Activated T-helper 2 cell treated with anti-CD3 and anti-CD28 coated beads, Interferon-gamma antibody, Interleukin-2, Interleukin-4, amounts not matched to agents 10 μg/mL and 5 μg/mL and 100 μg/mL, durations not matched to agents 14 hours and 24 hours and 36 hours (primary cell): ENCODE measurements around the gene SRP14. TPM values are rescaled to one million over a fixed set of nuclear protein-coding genes. Genes with fewer than 3 reads are reported as not detected.
"Not testable (repeated sequence)": the region's sequence is repeated elsewhere in the genome, so short reads cannot be mapped to it uniquely, and the experiment has no call there.

Source experiments
- DNase-seq: peaks from one replicate; pipeline ENCODE4 v3.0.0; 2021; ENCODE audit warnings: low spot score
- H3K27ac Mint-ChIP-seq: one replicate; pipeline ENCODE4 v1.8.0; 2021; ENCODE audit warnings: mixed read lengths
- H3K27me3 Mint-ChIP-seq: one replicate; pipeline ENCODE4 v1.8.0; 2021; ENCODE audit warnings: low read depth, mixed read lengths
- H3K36me3 Mint-ChIP-seq: one replicate; pipeline ENCODE4 v1.8.0; 2021; ENCODE audit warnings: low read depth, mixed read lengths
- H3K4me1 Mint-ChIP-seq: one replicate; pipeline ENCODE4 v1.8.0; 2021; ENCODE audit warnings: low read depth, mixed read lengths
- H3K4me3 Mint-ChIP-seq: one replicate; pipeline ENCODE4 v1.8.0; 2021; ENCODE audit warnings: low read depth, mild to moderate bottlenecking, moderate library complexity, mixed read lengths
- H3K9me3 Mint-ChIP-seq: one replicate; pipeline ENCODE4 v1.8.0; 2021; ENCODE audit warnings: mixed read lengths
- intact Hi-C: fragments of 100-400 bp; cut with micrococcal nuclease; formaldehyde crosslinking; loops from one replicate; pipeline ENCODE4 v1.15.1; 2023
- total RNA-seq: library from RNA; stranded (reverse); gene quantifications from 2 replicates; pipeline ENCODE4 v1.2.3, GENCODE V29; 2022

The SRP14 gene
- total RNA-seq, 1 donor from 2014 or later: 167 TPM

DNA sequence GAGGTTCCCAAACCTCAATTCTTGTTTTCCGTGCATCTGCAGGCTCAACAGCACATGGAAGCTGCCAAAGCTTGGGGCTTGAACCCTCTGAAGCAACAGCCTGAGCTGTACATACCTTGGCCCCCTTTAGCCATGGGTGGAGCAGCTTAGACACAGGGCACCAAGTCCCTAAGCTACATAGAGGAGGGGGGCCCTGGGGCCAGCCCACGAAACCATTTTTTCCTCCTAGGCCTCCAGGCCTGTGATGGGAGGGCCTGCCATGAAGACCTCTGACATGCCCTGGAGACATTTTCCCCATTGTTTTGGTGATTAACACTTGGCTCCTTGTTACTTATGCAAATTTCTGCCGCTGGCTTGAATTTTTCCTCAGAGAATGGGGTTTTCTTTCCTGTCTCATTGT, 24.6 kb downstream of the SRP14 start:
- no peak for DNase-seq
- H3K27me3 Mint-ChIP-seq: no peaks in the 10 kb centered on the region
- peaks cover 79% of the 10 kb centered on the region for H3K36me3 Mint-ChIP-seq
- no peak overlapping the region for H3K4me3 Mint-ChIP-seq
- no peak overlapping the region for H3K27ac Mint-ChIP-seq
- no peaks in the 10 kb centered on the region for H3K4me1 Mint-ChIP-seq
- intact Hi-C loops: no loop called here
- H3K9me3 Mint-ChIP-seq: peaks cover 23% of the 10 kb centered on the region

DNA sequence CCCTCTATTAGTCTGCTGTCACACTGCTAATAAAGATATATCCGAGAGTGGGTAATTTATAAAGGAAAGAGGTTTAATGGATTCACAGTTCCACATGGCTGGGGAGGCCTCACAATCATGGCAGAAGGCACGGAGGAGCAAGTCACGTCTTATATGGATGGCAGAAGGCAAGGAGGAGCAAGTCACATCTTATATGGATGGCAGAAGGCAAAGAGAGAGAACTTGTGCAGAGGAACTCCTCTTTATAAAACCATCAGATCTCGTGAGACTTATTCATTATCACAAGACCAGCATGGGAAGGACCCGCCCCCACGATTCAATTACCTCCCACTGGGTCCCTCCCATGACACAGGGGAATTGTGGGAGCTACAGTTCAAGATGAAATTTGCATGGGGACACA, 25.6 kb downstream of the SRP14 start:
- Mint-ChIP-seq H3K9me3 (peaks cover 23% of the 10 kb centered on the region), H3K36me3 (peaks cover 77% of the 10 kb centered on the region)
- H3K27ac Mint-ChIP-seq, H3K4me1 Mint-ChIP-seq, DNase-seq, H3K27me3 Mint-ChIP-seq, H3K4me3 Mint-ChIP-seq, intact Hi-C loops: not testable (repeated sequence)

DNA sequence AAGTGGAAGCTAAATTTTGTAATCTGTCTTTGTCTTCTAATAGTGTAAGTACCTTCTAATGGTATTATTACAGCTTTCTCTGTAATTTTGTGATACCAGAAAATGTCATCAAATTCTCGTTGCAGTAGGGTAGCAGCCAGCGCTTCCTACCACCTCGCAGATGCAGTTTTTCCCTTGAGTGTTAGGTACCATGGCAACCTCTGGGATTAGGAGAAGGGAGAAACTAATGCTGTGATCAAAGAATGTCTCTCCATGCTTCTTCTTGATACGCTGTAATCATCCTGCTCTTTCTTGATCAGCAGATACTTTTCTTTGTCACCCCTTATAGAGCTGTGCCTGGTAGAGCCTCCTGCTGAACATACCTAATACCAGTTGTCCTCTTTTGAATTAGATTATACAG, 27.7 kb downstream of the SRP14 start:
- DNase-seq: no peak
- Mint-ChIP-seq H3K9me3 (peaks cover 23% of the 10 kb centered on the region), H3K36me3 (peaks cover 66% of the 10 kb centered on the region), H3K27me3 (no peaks in the 10 kb centered on the region), H3K4me3 (no peak overlapping the region), H3K27ac (no peak overlapping the region), H3K4me1 (no peaks in the 10 kb centered on the region)
- intact Hi-C loops: no loop called here

DNA sequence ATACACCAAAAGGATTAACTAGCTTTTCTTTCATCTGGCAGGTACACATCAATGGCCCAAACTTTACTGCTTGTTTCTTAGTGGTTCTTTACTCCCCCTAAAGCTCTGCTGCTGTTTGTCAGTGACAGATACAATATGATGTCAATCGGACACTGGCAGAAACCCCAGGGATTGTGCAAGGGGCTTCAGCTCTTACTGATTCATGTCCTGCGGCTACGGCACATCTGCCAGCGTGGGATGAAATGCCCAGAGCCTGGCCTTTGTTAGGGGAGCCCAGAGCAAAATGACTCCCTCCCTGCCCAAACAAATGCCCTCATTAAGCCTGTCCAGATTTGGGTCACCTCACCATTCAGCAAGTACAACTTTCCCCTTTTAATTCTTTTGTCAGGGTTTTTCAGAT, 28.3 kb downstream of the SRP14 start:
- no peaks in the 10 kb centered on the region for H3K4me1 Mint-ChIP-seq
- intact Hi-C loops: no loop called here
- no peaks in the 10 kb centered on the region for H3K27me3 Mint-ChIP-seq
- no peak overlapping the region for H3K4me3 Mint-ChIP-seq
- H3K27ac Mint-ChIP-seq: no peak overlapping the region
- DNase-seq: no peak
- peaks cover 63% of the 10 kb centered on the region for H3K36me3 Mint-ChIP-seq
- H3K9me3 Mint-ChIP-seq: peaks cover 23% of the 10 kb centered on the region

DNA sequence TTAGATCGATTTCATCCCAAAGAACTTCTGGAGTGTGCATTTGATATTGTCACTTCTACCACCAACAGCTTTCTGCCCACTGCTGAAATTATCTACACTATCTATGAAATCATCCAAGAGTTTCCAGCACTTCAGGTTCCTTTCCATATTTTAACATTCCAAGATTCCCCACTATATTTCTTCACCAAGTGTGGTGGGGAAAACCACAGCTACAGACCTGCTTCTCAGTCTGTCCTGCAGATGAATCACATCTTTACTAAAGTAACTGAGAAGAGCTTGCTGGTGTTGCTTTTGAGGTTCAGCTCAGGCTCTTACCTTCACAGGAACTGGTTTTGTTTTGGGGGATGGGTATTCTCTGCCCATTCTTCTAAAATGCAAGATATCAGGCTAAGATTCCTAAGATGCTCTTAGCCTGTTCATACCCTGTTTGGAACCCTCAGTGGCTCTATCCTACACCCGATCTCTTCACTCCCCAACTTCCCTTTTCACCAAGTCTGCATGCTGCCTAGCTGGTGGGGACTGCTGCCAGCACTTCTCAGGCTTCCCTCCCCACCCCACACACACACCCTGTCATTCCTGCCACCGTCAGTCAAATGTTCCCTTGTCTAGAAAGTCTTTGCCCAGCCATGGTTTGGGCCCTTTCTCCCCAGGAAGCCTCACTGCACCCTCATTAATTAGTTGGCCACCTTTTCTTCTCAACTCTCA, 30.8 kb downstream of the SRP14 start:
- H3K27me3 Mint-ChIP-seq: no peaks in the 10 kb centered on the region
- H3K9me3 Mint-ChIP-seq: peaks cover under 1% of the 10 kb centered on the region
- peaks cover 49% of the 10 kb centered on the region for H3K36me3 Mint-ChIP-seq
- intact Hi-C loops: no loop called here
- no peaks in the 10 kb centered on the region for H3K4me1 Mint-ChIP-seq
- no peak for DNase-seq
- H3K27ac Mint-ChIP-seq: no peak overlapping the region
- H3K4me3 Mint-ChIP-seq: no peak overlapping the region

GRCh38 chr15:40006646-40007045, 32.3 kb downstream of the SRP14 start:
- no peaks in the 10 kb centered on the region for H3K9me3 Mint-ChIP-seq
- intact Hi-C loops: no loop called here
- H3K27me3 Mint-ChIP-seq: no peaks in the 10 kb centered on the region
- no peak overlapping the region for H3K27ac Mint-ChIP-seq
- H3K36me3 Mint-ChIP-seq: peaks cover 37% of the 10 kb centered on the region
- no peaks in the 10 kb centered on the region for H3K4me1 Mint-ChIP-seq
- H3K4me3 Mint-ChIP-seq: no peak overlapping the region
- no peak for DNase-seq

GRCh38 chr15:40006003-40006402, 33.0 kb downstream of the SRP14 start:
- Mint-ChIP-seq H3K4me3 (no peak overlapping the region), H3K27me3 (no peaks in the 10 kb centered on the region), H3K9me3 (no peaks in the 10 kb centered on the region), H3K4me1 (no peaks in the 10 kb centered on the region), H3K27ac (no peak overlapping the region), H3K36me3 (peaks cover 35% of the 10 kb centered on the region)
- no peak for DNase-seq
- intact Hi-C loops: no loop called here

- no peak overlapping the region for H3K27ac Mint-ChIP-seq
- H3K4me3 Mint-ChIP-seq: no peak overlapping the region
- H3K27me3 Mint-ChIP-seq: no peaks in the 10 kb centered on the region
- intact Hi-C loops: no loop called here
- H3K4me1 Mint-ChIP-seq: no peaks in the 10 kb centered on the region
- no peaks in the 10 kb centered on the region for H3K9me3 Mint-ChIP-seq
- H3K36me3 Mint-ChIP-seq: peaks cover 21% of the 10 kb centered on the region
- no peak for DNase-seq
Observed at GRCh38 chr15:40003116-40003916, 35.7 kb downstream of the SRP14 start.

DNA sequence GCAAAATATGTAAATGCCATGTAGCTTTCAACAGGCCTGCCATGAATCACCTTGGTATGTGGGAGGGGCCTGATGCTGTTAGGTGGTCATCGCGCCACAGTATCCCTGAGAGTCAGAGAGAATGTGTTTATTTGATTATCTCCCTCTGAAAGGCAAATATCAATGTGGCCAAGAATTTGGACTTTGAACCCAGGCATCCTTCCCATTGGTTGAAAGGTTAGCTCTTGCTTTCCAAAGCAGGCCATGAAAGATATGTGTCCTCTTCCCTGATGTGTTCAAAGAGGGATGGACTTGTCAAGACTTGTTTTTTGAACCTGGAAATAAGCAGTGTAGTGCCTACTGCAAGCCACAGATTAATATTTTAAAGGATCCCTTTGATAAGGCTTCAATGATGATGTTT, 36.7 kb downstream of the SRP14 start:
- Mint-ChIP-seq H3K27ac (no peak overlapping the region), H3K4me1 (no peaks in the 10 kb centered on the region), H3K9me3 (no peaks in the 10 kb centered on the region), H3K4me3 (no peak overlapping the region), H3K36me3 (peaks cover 29% of the 10 kb centered on the region), H3K27me3 (no peaks in the 10 kb centered on the region)
- intact Hi-C loops: no loop called here
- DNase-seq: no peak

DNA sequence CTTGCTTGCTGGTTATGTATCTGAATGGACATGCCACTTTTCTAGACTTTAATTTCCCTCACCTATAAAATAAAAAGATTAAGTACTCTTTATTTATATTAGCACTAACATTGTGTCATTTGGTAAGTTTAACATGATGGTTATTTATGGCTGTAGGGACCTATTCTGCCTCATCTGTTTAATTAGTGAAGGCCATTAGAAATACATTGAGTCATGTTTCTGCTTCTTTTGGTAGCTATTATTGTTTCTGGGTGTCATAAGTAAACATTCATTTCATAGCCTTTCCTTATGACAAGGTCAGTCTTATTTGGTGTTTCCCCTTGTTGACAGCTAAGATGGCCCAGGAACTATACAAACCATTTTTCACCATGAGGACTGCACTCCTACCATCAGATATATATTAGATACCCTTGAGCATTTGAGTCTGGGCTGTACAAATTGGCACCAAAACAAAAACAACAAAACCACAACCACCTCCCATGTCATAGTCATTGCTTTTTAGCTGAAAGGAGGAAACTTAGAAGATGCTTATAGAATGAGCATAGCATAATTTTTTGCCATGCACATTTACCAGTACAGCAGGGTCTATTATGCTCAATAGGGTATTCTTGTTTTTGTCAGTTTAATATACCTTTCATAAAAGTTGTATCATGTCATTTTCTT, 39.3 kb downstream of the SRP14 start:
- no peaks in the 10 kb centered on the region for H3K4me1 Mint-ChIP-seq
- H3K4me3 Mint-ChIP-seq: no peak overlapping the region
- no peak for DNase-seq
- intact Hi-C loops: no loop called here
- peaks cover 33% of the 10 kb centered on the region for H3K36me3 Mint-ChIP-seq
- H3K27ac Mint-ChIP-seq: no peak overlapping the region
- H3K9me3 Mint-ChIP-seq: no peaks in the 10 kb centered on the region
- no peaks in the 10 kb centered on the region for H3K27me3 Mint-ChIP-seq

DNA sequence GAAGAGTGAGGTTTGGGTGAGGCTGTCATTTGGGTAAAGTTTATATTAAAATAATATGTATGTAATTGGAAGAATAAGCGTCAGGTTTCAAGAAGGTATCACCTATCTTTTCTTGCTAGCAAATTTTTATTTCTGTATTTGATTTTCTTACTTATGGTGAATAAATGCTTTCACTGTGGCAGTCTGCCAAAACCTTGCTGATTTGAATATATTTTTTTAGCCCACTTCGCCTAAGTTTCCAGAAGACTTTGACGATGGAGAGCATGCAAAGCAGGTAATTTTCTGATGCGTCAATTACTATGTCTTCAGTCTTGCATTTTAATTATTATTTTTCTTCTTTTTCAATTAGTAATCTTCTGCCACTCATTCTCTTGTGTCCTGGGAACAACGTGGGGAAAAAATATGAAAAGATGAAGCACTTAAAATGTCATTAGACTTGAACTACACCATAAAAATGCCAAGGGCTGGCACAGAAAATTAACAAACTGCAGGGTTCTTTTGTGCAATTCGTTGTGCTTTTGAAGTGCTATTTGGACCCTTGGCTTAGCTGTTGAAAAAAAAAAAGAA, 40.4 kb downstream of the SRP14 start:
- Mint-ChIP-seq H3K36me3 (peaks cover 35% of the 10 kb centered on the region), H3K4me3 (no peak overlapping the region), H3K4me1 (no peaks in the 10 kb centered on the region), H3K27ac (no peak overlapping the region), H3K27me3 (no peaks in the 10 kb centered on the region), H3K9me3 (no peaks in the 10 kb centered on the region)
- intact Hi-C loops: no loop called here
- DNase-seq: no peak

DNA sequence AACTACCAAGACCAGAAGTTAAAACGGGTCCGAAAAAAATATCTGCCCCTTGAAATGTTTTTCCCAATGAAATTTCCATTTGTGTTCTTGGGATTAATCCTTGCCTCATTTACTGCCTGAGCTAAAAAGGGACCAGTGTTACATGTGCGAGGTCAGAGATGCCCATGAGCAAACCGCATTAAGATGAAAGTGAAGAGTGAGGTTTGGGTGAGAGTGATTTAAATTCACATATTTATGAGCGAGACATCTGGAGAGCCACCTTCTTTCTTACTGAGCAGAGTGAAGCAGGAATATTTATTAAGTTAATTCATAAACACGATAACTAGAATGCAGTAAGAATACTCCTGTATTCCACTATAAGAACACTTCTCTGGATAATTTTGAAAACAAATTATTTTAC, 41.3 kb downstream of the SRP14 start:
- no peak overlapping the region for H3K27ac Mint-ChIP-seq
- intact Hi-C loops: no loop called here

GRCh38 chr15:39997031-39997430, 42.0 kb downstream of the SRP14 start:
- Mint-ChIP-seq H3K36me3 (peaks cover 40% of the 10 kb centered on the region), H3K4me1 (no peaks in the 10 kb centered on the region), H3K9me3 (no peaks in the 10 kb centered on the region), H3K27ac (no peak overlapping the region), H3K4me3 (no peak overlapping the region), H3K27me3 (no peaks in the 10 kb centered on the region)
- DNase-seq: no peak
- intact Hi-C loops: no loop called here

More for the DNA sequence above, 41.3 kb downstream of the SRP14 start:
- DNase-seq: no peak
- no peak overlapping the region for H3K4me3 Mint-ChIP-seq
- H3K4me1 Mint-ChIP-seq: no peaks in the 10 kb centered on the region
- no peaks in the 10 kb centered on the region for H3K9me3 Mint-ChIP-seq
- peaks cover 38% of the 10 kb centered on the region for H3K36me3 Mint-ChIP-seq
- no peaks in the 10 kb centered on the region for H3K27me3 Mint-ChIP-seq
